HG03060 (cell line): ENCODE measurements around the gene CARS2.
"Not testable (repeated sequence)": the region's sequence is repeated elsewhere in the genome, so short reads cannot be mapped to it uniquely, and the experiment has no call there.

Experiments
- ATAC-seq: cut with Tn5 transposase; IDR thresholded peaks from one replicate; pipeline ENCODE4 v1.9.1; 2021; ENCODE audit warnings: low read depth, moderate number of reproducible peaks; ENCODE audit not compliant: unreplicated experiment

Gene CARS2

DNA sequence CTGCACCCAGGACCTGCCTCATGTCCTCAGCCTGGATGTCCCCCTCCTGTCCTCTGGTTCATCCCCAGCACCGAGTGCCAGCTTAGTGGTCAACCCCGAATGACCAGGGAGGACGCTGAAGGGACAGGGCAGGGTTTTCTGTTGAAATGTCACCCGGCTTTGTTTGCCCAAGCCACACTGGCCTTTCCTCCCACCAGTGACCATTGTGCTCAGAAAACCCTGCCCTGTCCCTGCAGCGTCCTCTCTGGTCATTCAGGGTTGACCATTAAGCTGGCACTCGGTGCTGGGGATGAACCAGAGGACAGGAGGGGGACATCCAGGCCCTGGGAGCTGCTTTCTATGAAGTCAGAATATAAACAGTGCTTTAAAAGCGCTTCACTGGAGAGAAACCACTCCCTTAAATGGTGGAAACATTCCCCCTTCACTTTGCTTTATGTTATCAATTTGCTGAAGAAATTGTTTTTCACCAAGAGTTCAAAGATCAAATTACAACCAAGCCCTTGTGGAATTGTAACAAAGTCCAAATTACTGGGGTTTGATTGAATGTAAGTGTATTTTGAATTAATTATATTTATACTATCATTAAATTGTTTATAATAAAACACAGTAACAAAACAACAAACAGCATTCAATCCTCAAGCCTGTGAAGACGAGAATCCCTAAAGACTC lies 21.4 kb downstream of the CARS2 start:
- no peak for ATAC-seq

- no peak for ATAC-seq
Observed at GRCh38 chr13:110683921-110684320, 22.0 kb downstream of the CARS2 start.

- ATAC-seq = no peak
Observed at GRCh38 chr13:110683203-110683883, 22.6 kb downstream of the CARS2 start.

GRCh38 chr13:110682746-110683145 lies 23.2 kb downstream of the CARS2 start:
- ATAC-seq = no peak

- no peak for ATAC-seq
Observed at GRCh38 chr13:110681868-110682550, 23.9 kb downstream of the CARS2 start.

DNA sequence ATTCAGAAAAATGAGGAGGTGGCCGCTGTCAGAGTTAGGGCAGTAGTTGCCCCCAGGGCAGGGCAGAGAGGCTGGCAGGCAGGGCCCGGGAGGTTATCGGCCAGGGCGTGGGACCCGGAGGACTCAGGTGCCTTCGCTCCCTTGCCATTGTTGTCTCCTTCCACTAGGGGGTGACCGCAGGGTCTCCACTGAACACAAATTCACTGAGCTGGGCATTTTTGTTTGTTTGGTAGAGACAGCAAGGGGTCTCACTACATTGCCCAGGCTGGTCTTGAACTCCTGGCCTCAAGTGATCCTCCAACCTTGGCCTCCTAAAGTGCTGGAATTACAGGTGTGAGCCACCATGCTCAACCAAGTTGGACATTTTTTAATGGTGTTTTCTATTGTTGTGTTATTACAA lies 25.1 kb downstream of the CARS2 start:
- ATAC-seq = no peak

DNA sequence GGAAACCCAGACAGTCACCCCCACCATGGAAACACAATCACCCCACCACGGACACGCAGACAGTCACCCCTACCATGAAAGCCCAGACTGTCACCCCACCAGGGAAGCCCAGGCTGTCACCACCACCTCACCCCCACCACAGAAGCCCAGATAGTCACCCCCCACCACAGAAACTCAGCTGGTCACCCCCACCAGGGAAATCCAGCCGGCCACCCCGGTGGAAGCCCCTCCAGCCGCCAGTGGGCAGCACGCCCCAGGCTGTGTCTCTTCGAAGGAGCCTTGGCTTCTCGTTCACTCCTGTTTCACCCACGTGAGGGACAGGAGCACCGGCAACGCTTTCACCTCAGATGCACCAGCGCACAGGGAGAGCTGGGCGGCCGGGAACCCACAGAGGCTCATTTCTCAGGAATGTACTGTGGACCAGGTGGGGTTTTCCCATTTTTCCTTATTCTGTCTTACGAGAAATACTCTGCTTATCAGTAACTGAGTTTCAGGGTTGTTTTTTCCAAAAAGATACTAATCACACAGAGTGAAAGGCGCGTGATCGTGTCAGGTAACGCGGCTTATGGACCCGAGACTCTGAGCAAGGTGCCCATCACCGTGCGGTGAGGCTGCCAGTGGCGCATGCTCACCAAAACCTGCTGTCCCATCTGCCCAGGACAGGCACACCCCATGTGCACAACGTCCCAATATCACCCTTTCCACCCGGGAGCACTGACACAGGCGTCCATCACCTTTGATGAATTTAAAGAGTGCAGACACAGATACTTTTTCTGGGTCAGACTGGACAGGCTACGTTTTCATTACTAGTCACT lies 28.0 kb downstream of the CARS2 start:
- no peak for ATAC-seq

DNA sequence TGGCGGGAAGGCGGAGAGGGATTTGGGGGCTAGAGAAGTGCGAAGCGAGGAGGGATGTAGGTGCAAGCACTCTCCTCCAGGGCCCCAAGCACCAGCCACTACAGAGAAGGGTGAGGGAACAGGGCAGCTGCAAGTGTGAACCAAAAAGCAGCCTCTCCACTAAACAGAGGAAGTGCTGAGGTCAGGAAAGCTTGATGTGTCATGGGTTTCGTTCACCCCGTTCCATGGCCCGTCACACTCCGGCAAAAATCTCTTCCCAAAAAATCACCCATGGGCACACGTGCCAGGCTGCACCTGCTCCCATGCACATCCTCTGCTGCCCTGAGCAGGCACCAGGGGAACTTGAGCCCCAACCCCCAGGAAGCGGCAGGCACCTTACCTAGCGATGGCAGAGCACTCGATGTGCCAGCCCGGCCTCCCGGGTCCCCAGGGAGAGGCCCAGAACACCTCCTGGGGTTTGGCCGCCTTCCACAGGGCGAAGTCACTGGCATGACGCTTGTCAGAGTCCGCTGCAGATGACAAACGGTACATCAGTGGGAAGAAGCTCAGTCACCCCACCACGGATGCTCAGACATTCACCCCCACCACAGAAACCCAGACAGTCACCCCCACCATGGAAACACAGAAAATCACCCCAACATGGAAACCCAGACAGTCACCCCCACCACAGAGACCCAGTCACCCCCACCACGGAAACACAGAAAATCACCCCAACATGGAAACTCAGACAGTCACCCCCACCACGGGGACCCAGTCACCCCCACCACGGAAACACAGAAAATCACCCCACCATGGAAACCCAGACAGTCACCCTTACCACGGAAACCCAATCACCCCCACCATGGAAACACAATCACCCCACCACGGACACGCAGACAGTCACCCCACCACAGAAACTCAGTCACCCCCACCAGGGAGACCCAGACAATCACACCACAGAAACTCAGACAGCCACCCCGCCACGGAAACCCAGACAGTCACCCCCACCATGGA lies 29.0 kb downstream of the CARS2 start:
- peak; percentile 70 for ATAC-seq

GRCh38 chr13:110669814-110670213 lies 36.1 kb downstream of the CARS2 start:
- not testable (repeated sequence) for ATAC-seq

DNA sequence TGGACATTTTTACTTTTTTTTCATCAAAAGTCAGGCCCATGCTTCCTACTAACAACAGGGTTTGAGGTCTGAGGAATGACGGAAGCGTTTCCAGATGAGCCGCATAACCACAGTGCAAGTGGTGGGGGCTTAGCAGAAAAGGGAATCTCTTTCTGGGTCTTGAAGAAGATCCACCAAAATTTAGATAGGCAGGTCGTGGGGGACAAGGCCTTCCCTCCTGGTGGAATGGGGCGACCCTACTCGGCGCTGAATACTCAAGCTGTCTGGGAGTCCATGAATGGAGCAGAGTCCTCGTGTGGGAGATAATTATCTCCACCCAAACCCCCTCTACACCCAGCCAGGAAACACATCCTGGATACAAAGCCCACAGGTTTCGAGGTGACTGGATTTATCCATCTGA lies 36.9 kb downstream of the CARS2 start:
- no peak for ATAC-seq

DNA sequence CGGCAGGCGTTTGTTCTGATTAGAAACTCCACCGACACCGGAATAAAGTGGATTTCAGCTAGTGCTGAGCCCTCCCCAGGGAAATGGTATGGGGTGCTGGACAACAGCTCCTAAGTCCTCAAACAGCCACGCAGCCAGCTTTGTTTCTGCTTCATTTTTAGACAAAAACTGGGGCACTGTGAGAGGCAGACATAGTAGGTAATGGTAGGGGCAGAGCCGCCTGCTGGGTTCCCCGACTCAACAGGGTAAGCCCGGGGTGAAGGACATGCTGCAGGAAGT lies 39.7 kb downstream of the CARS2 start:
- no peak for ATAC-seq

- ATAC-seq = no peak
Observed at GRCh38 chr13:110665491-110666254, 40.2 kb downstream of the CARS2 start.

GRCh38 chr13:110664673-110665072 lies 41.2 kb downstream of the CARS2 start:
- no peak for ATAC-seq

GRCh38 chr13:110664041-110664440 lies 41.9 kb downstream of the CARS2 start:
- ATAC-seq = no peak

GRCh38 chr13:110663491-110663890 lies 42.4 kb downstream of the CARS2 start:
- ATAC-seq = no peak

DNA sequence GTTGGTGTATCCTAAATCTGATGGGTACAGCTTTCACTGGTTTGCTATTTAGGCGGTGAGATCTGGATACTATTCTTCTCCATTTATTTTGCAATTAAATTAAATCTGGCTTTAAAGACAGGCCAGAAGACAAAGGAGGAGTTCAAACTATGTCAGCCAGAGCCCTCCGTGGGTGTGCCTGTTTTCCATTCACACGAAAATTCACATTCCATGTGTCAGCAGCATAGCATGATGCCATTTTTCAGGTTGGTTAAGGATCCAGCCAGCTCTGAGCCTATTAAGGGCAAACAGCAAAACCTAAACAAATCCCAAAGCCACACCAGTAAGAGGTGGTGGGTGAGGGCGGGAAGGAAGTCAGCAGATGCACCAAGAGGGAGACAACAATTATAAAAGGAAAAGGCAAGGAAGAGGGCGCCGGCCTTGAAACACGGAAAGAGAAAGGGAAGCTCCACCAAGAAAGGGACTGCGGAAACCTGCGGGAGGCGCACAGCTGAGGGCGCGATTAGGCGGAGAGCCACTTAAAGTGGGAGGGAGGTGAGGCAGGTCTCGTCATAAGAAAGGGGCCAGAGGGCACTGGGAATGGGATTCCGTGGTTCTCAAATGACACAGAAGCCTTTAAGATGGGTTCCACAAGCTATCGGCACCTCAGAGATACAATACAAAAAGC lies 43.0 kb downstream of the CARS2 start:
- ATAC-seq = no peak

DNA sequence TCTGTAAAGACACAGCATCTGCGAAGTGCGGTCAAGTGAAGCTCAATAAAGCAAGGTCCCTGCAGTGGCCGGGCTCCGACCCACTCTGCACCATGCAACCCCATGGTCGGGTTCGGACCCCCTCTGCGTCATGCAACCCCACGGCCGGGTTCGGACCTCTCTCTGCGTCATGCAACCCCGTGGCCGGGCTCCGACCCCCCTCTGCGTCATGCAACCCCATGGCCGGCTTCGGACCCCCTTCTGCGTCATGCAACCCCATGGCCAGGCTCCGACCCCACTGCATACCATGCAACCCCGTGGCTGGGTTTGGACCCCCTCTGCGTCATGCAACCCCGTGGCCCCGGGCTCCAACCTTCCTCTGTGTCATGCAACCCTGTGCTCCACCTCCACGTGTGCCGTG lies 43.8 kb downstream of the CARS2 start:
- no peak for ATAC-seq

- no peak for ATAC-seq
Observed at GRCh38 chr13:110661256-110661655, 44.7 kb downstream of the CARS2 start.
